HepG2 (cell line): ENCODE results near the gene SNUPN. TPM values are rescaled to one million over a fixed set of nuclear protein-coding genes. Genes with fewer than 3 reads are reported as not detected.
A peak's percentile ranks its signal among the peaks of the same experiment; 100 is the strongest.

Source experiments
- ARNTL ChIP-seq: sonication (generic); formaldehyde crosslinking; IDR thresholded peaks from 2 replicates; pipeline ENCODE4 v1.4.0; 2020; ENCODE audit warnings: mild to moderate bottlenecking, missing genetic modification reagents
- EEA1 ChIP-seq: sonication (generic); formaldehyde crosslinking; IDR thresholded peaks from 2 replicates; pipeline ENCODE4 v1.5.1; 2020; ENCODE audit warnings: mild to moderate bottlenecking, missing genetic modification reagents, borderline replicate concordance
- JDP2 ChIP-seq: sonication (generic); formaldehyde crosslinking; IDR thresholded peaks from 2 replicates; pipeline ENCODE4 v1.8.1; 2022; ENCODE audit warnings: missing genetic modification reagents, borderline replicate concordance
- KAT2B ChIP-seq: fragments of 150-350 bp; IDR thresholded peaks from 2 replicates; pipeline ENCODE4 v1.6.1; 2014; ENCODE audit warnings: low read depth, low read length, borderline replicate concordance
- NCOA1 ChIP-seq: sonication (generic); formaldehyde crosslinking; IDR thresholded peaks from 2 replicates; pipeline ENCODE4 v1.9.0; 2021; ENCODE audit warnings: missing genetic modification reagents
- RFX3 ChIP-seq: IDR thresholded peaks from 2 replicates; pipeline ENCODE4 v1.6.1; 2016; ENCODE audit warnings: missing biosample characterization, missing genetic modification reagents
- TARDBP ChIP-seq: sonication (generic); formaldehyde crosslinking; IDR thresholded peaks from 2 replicates; pipeline ENCODE4 v1.8.0; 2022; ENCODE audit warnings: mild to moderate bottlenecking, missing genetic modification reagents
- TCF7L2 ChIP-seq: IDR thresholded peaks from 2 replicates; pipeline ENCODE4 v1.6.1; 2011; ENCODE audit warnings: mild to moderate bottlenecking, low read depth, low read length, moderate library complexity
- ZBTB20 ChIP-seq: sonication (generic); formaldehyde crosslinking; IDR thresholded peaks from 2 replicates; pipeline ENCODE4 v1.8.1; 2023; ENCODE audit warnings: missing genetic modification reagents, low read depth, mild to moderate bottlenecking, borderline replicate concordance
- ZFP1 ChIP-seq: IDR thresholded peaks from 2 replicates; pipeline ENCODE4 v1.6.1; 2016
- ZMAT3 ChIP-seq: sonication (generic); formaldehyde crosslinking; conservative IDR thresholded peaks from 2 replicates; pipeline ENCODE4 v1.7.0; 2021; ENCODE audit warnings: missing genetic modification reagents
- ZMYM4 ChIP-seq: sonication (generic); formaldehyde crosslinking; IDR thresholded peaks from 2 replicates; pipeline ENCODE4 v1.8.1; 2023; ENCODE audit warnings: mild to moderate bottlenecking, missing genetic modification reagents
- ZNF772 ChIP-seq: sonication (generic); formaldehyde crosslinking; IDR thresholded peaks from 2 replicates; pipeline ENCODE4 v1.5.0; 2020; ENCODE audit warnings: mild to moderate bottlenecking, missing genetic modification reagents
- polyA plus RNA-seq, 8 experiments: library from polyadenylated mRNA; depleted of rRNA in 3 of 8; stranded (reverse) in 7 of 8; unstranded in 1 of 8; fragments of >200 nt; fragmentation: Illumina TruSeq in 4 of 8; extraction: Trizol in 4 of 8; gene quantifications; 2 replicates each; pipeline versions ENCODE4 v1.2.1 to v1.2.3, GENCODE V29; 2011 to 2016; ENCODE audit warnings: low read depth in 4 of 8, missing spikeins in 1 of 8, mixed read lengths in 1 of 8; ENCODE audit not compliant: insufficient read depth in 1 of 8
- total RNA-seq, 5 experiments: library from RNA; depleted of rRNA; stranded (reverse); fragments of >200 nt; fragmentation: Illumina TruSeq; extraction: Trizol; gene quantifications; 2 replicates each; pipeline ENCODE4 v1.2.3, GENCODE V29; 2016; ENCODE audit warnings: low read depth in 1 of 5
- TF ChIP-seq, protein P1 (sequence below): sonication (generic); formaldehyde crosslinking; conservative IDR thresholded peaks from 2 replicates; pipeline ENCODE4 v1.8.0; 2022; ENCODE audit warnings: missing genetic modification reagents
- TF ChIP-seq, protein P2 (sequence below): sonication (generic); formaldehyde crosslinking; IDR thresholded peaks from 2 replicates; pipeline ENCODE4 v1.4.0; 2020; ENCODE audit warnings: mild to moderate bottlenecking, missing genetic modification reagents, borderline replicate concordance
- TF ChIP-seq, protein P3 (sequence below): sonication (generic); formaldehyde crosslinking; IDR thresholded peaks from 2 replicates; pipeline ENCODE4 v1.4.0; 2020; ENCODE audit warnings: mild to moderate bottlenecking, missing genetic modification reagents
- TF ChIP-seq, protein P4 (sequence below): sonication (generic); formaldehyde crosslinking; IDR thresholded peaks from 2 replicates; pipeline ENCODE4 v1.4.0; 2020; ENCODE audit warnings: mild to moderate bottlenecking, missing genetic modification reagents, borderline replicate concordance
- TF ChIP-seq, protein P5 (sequence below): sonication (generic); formaldehyde crosslinking; IDR thresholded peaks from 2 replicates; pipeline ENCODE4 v1.5.0; 2020; ENCODE audit warnings: mild to moderate bottlenecking, missing genetic modification reagents

The SNUPN gene
- total and polyA plus RNA-seq, 2 of the 13 experiments (the other 11 are each of a cell fraction or from before 2014, with no cell fraction given) = 9.0 to 16.4 TPM

DNA sequence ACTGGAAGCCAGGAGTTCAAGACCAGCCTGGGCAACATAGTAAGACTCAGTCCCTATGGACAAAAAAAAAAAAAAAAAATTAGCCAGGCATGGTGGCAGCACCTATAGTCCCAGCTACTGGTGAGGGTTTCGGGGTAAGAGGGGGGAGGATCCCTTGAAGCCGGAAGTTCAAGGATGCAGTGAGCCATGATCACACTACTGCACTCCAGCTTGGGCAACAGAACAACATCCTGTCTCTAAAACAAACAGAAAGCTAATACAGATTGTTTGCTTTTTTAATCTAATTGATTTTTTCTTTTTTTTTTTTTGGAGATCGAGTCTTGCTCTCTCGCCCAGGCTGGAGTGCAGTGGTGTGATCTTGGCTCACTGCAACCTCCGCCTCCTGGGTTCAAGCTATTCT lies 16.1 kb upstream of the SNUPN start (continued):
- TF ChIP-seq, protein P1, sequence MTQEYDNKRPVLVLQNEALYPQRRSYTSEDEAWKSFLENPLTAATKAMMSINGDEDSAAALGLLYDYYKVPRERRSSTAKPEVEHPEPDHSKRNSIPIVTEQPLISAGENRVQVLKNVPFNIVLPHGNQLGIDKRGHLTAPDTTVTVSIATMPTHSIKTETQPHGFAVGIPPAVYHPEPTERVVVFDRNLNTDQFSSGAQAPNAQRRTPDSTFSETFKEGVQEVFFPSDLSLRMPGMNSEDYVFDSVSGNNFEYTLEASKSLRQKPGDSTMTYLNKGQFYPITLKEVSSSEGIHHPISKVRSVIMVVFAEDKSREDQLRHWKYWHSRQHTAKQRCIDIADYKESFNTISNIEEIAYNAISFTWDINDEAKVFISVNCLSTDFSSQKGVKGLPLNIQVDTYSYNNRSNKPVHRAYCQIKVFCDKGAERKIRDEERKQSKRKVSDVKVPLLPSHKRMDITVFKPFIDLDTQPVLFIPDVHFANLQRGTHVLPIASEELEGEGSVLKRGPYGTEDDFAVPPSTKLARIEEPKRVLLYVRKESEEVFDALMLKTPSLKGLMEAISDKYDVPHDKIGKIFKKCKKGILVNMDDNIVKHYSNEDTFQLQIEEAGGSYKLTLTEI (CRISPR knock-in tag) = no peak
- TF ChIP-seq EEA1 (CRISPR knock-in tag) = no peak
- TF ChIP-seq JDP2 = no peak
- no peak for TF ChIP-seq ZBTB20
- TF ChIP-seq, protein P2, sequence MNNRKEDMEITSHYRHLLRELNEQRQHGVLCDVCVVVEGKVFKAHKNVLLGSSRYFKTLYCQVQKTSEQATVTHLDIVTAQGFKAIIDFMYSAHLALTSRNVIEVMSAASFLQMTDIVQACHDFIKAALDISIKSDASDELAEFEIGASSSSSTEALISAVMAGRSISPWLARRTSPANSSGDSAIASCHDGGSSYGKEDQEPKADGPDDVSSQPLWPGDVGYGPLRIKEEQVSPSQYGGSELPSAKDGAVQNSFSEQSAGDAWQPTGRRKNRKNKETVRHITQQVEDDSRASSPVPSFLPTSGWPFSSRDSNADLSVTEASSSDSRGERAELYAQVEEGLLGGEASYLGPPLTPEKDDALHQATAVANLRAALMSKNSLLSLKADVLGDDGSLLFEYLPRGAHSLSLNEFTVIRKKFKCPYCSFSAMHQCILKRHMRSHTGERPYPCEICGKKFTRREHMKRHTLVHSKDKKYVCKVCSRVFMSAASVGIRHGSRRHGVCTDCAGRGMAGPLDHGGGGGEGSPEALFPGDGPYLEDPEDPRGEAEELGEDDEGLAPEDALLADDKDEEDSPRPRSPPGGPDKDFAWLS (CRISPR knock-in tag) = no peak
- TF ChIP-seq ZMAT3 (CRISPR knock-in tag) = no peak
- no peak for TF ChIP-seq ZMYM4 (CRISPR knock-in tag)
- no peak for TF ChIP-seq ZNF772
- no peak for TF ChIP-seq NCOA1 (CRISPR knock-in tag)
- TF ChIP-seq TCF7L2 = no peak
- TF ChIP-seq ARNTL (CRISPR knock-in tag) = no peak
- TF ChIP-seq, protein P3, sequence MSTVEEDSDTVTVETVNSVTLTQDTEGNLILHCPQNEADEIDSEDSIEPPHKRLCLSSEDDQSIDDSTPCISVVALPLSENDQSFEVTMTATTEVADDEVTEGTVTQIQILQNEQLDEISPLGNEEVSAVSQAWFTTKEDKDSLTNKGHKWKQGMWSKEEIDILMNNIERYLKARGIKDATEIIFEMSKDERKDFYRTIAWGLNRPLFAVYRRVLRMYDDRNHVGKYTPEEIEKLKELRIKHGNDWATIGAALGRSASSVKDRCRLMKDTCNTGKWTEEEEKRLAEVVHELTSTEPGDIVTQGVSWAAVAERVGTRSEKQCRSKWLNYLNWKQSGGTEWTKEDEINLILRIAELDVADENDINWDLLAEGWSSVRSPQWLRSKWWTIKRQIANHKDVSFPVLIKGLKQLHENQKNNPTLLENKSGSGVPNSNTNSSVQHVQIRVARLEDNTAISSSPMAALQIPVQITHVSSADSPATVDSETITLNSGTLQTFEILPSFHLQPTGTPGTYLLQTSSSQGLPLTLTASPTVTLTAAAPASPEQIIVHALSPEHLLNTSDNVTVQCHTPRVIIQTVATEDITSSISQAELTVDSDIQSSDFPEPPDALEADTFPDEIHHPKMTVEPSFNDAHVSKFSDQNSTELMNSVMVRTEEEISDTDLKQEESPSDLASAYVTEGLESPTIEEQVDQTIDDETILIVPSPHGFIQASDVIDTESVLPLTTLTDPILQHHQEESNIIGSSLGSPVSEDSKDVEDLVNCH (CRISPR knock-in tag) = no peak
- no peak for TF ChIP-seq TARDBP (CRISPR knock-in tag)
- TF ChIP-seq ZFP1 (CRISPR knock-in tag) = no peak
- no peak for TF ChIP-seq KAT2B
- TF ChIP-seq, protein P4, sequence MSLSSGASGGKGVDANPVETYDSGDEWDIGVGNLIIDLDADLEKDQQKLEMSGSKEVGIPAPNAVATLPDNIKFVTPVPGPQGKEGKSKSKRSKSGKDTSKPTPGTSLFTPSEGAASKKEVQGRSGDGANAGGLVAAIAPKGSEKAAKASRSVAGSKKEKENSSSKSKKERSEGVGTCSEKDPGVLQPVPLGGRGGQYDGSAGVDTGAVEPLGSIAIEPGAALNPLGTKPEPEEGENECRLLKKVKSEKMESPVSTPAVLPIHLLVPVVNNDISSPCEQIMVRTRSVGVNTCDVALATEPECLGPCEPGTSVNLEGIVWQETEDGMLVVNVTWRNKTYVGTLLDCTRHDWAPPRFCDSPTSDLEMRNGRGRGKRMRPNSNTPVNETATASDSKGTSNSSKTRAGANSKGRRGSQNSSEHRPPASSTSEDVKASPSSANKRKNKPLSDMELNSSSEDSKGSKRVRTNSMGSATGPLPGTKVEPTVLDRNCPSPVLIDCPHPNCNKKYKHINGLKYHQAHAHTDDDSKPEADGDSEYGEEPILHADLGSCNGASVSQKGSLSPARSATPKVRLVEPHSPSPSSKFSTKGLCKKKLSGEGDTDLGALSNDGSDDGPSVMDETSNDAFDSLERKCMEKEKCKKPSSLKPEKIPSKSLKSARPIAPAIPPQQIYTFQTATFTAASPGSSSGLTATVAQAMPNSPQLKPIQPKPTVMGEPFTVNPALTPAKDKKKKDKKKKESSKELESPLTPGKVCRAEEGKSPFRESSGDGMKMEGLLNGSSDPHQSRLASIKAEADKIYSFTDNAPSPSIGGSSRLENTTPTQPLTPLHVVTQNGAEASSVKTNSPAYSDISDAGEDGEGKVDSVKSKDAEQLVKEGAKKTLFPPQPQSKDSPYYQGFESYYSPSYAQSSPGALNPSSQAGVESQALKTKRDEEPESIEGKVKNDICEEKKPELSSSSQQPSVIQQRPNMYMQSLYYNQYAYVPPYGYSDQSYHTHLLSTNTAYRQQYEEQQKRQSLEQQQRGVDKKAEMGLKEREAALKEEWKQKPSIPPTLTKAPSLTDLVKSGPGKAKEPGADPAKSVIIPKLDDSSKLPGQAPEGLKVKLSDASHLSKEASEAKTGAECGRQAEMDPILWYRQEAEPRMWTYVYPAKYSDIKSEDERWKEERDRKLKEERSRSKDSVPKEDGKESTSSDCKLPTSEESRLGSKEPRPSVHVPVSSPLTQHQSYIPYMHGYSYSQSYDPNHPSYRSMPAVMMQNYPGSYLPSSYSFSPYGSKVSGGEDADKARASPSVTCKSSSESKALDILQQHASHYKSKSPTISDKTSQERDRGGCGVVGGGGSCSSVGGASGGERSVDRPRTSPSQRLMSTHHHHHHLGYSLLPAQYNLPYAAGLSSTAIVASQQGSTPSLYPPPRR (CRISPR knock-in tag) = peak; percentile 44; the same call in 1 of the 2 replicates
- no peak for TF ChIP-seq RFX3 (CRISPR knock-in tag)
- TF ChIP-seq, protein P5, sequence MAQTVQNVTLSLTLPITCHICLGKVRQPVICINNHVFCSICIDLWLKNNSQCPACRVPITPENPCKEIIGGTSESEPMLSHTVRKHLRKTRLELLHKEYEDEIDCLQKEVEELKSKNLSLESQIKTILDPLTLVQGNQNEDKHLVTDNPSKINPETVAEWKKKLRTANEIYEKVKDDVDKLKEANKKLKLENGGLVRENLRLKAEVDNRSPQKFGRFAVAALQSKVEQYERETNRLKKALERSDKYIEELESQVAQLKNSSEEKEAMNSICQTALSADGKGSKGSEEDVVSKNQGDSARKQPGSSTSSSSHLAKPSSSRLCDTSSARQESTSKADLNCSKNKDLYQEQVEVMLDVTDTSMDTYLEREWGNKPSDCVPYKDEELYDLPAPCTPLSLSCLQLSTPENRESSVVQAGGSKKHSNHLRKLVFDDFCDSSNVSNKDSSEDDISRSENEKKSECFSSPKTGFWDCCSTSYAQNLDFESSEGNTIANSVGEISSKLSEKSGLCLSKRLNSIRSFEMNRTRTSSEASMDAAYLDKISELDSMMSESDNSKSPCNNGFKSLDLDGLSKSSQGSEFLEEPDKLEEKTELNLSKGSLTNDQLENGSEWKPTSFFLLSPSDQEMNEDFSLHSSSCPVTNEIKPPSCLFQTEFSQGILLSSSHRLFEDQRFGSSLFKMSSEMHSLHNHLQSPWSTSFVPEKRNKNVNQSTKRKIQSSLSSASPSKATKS = no peak
